K562 (cell line): ENCODE results near the gene GYS1. TPM values are rescaled to one million over a fixed set of nuclear protein-coding genes. Genes with fewer than 3 reads are reported as not detected.

Experiments used
- ATAC-seq: fragments of 200-7000 bp; cut with Tn5 transposase; 3 replicates; pipeline ENCODE4 v1.9.1; 2020; ENCODE audit warnings: moderate library complexity
- BruUV-seq: library from RNA; stranded (reverse); fragments of 400-500 nt; replicated peaks from 2 replicates; lab custom pipeline; 2021; lab: Mats Ljungman, UMichigan
- CTCF ChIA-PET: fragments of 300-600 bp; formaldehyde crosslinking; extraction: SDS; loops from one replicate; lab custom pipeline; 2021; ENCODE audit warnings: low intra/inter-chr PET ratio; lab: Yijun Ruan, JAX
- POLR2A ChIA-PET: fragments of 300-600, 350-650 bp; sonication (Branson Sonifier 250); formaldehyde crosslinking; extraction: SDS; loops from one replicate; lab custom pipeline; 2021; ENCODE audit warnings: antibody characterized with exemption, inconsistent platforms; lab: Yijun Ruan, JAX
- DNase-seq, 4 experiments: peaks; one replicate each; pipeline versions ENCODE4 v3.0.0 to v3.0.0-alpha.2; 2011 to 2018; ENCODE audit warnings: low spot score in 3 of 4, mixed read lengths in 3 of 4; ENCODE audit errors: extremely low read depth in 1 of 4
- FAIRE-seq: peaks from 2 replicates; lab custom pipeline; 2011; peaks lifted over from hg19 to GRCh38; lab: Jason Lieb, UNC
- H2AFZ ChIP-seq: 2 replicates; pipeline ENCODE4 v1.6.0; 2011; ENCODE audit warnings: low read depth, low read length, control low read depth, inconsistent platforms
- H3K27ac ChIP-seq: fragments of 200-600 bp; 3 replicates; pipeline ENCODE4 v1.8.0; 2011; ENCODE audit warnings: low read depth, mild to moderate bottlenecking, control low read depth, inconsistent platforms, low read length, moderate library complexity, mixed read lengths; ENCODE audit errors: extremely low read depth
- H3K27me3 ChIP-seq, 2 experiments: fragments of 300-600 bp in 1 of 2; 2 replicates in 1 of 2; 3 replicates in 1 of 2; pipeline versions ENCODE4 v1.6.0 to v1.8.0; 2011; ENCODE audit warnings: inconsistent platforms in 2 of 2, low read length in 2 of 2, mild to moderate bottlenecking in 1 of 2, mixed read lengths in 1 of 2, moderate library complexity in 1 of 2; ENCODE audit not compliant: control insufficient read depth in 2 of 2, insufficient read depth in 2 of 2
- H3K36me3 ChIP-seq: fragments of 300-600 bp; 3 replicates; pipeline ENCODE4 v1.8.0; 2011; ENCODE audit warnings: mild to moderate bottlenecking, low read length, inconsistent platforms; ENCODE audit not compliant: control insufficient read depth, insufficient read depth
- H3K4me1 ChIP-seq, 2 experiments: fragments of 200-600 bp in 1 of 2; replicated peaks in 1 of 2; 2 replicates in 1 of 2; 3 replicates in 1 of 2; pipeline versions ENCODE4 v1.5.1 to v1.8.0; 2011; ENCODE audit warnings: inconsistent platforms in 2 of 2, low read length in 2 of 2, mild to moderate bottlenecking in 1 of 2, mixed read lengths in 1 of 2, moderate library complexity in 1 of 2; ENCODE audit not compliant: control insufficient read depth in 2 of 2, insufficient read depth in 2 of 2
- H3K4me2 ChIP-seq: 2 replicates; pipeline ENCODE4 v1.6.1; 2011; ENCODE audit warnings: low read length, control low read depth, inconsistent platforms, mixed read lengths; ENCODE audit not compliant: insufficient read depth
- H3K4me3 ChIP-seq: fragments of 200-600 bp; sonication (generic), shearing (Covaris generic); 2 replicates; pipeline ENCODE4 v1.5.1; 2016; ENCODE audit warnings: control low read depth, inconsistent platforms
- H3K79me2 ChIP-seq: fragments of 200-600 bp; 3 replicates; pipeline ENCODE4 v1.8.0; 2011; ENCODE audit warnings: low read length, inconsistent platforms; ENCODE audit not compliant: control insufficient read depth, insufficient read depth
- H3K9ac ChIP-seq, 2 experiments: 2 replicates each; pipeline versions ENCODE4 v1.6.0 to v1.6.1; 2011; ENCODE audit warnings: low read depth in 2 of 2, low read length in 2 of 2, control low read depth in 1 of 2, inconsistent platforms in 1 of 2, mild to moderate bottlenecking in 1 of 2, mixed read lengths in 1 of 2; ENCODE audit not compliant: insufficient read depth in 1 of 2
- H3K9me1 ChIP-seq: one replicate; pipeline ENCODE4 v1.6.0; 2011; ENCODE audit warnings: inconsistent platforms, mild to moderate bottlenecking, low read length, moderate library complexity; ENCODE audit not compliant: control insufficient read depth, insufficient read depth
- H3K9me3 ChIP-seq: replicated peaks from 2 replicates; pipeline ENCODE4 v1.5.1; 2011; ENCODE audit warnings: low read depth, low read length, inconsistent platforms; ENCODE audit not compliant: control insufficient read depth, insufficient read depth
- H4K20me1 ChIP-seq: replicated peaks from 2 replicates; pipeline ENCODE4 v1.6.1; 2011; ENCODE audit warnings: low read length, inconsistent platforms, mixed read lengths; ENCODE audit not compliant: control insufficient read depth, insufficient read depth
- ARID2 ChIP-seq: fragments of 450-650 bp; IDR thresholded peaks from 2 replicates; pipeline ENCODE4 v1.6.1; 2017; ENCODE audit warnings: antibody characterized with exemption, mild to moderate bottlenecking
- CEBPG ChIP-seq, 3 experiments: fragments of 200-800 bp in 1 of 3; sonication (Bioruptor generic) in 1 of 3; sonication (generic) in 1 of 3; formaldehyde crosslinking in 1 of 3; IDR thresholded peaks in 2 of 3; conservative IDR thresholded peaks in 1 of 3; 2 replicates each; pipeline versions ENCODE4 v1.6.1 to v1.8.0; 2016 to 2022; ENCODE audit warnings: missing compliant biosample characterization in 2 of 3, missing genetic modification characterization in 2 of 3, mild to moderate bottlenecking in 1 of 3, missing genetic modification reagents in 1 of 3
- CTCFL ChIP-seq: IDR thresholded peaks from 2 replicates; pipeline ENCODE4 v1.6.1; 2011; ENCODE audit warnings: borderline replicate concordance, low read depth, mild to moderate bottlenecking, moderate library complexity, low read length; ENCODE audit not compliant: insufficient read depth, poor library complexity, severe bottlenecking
- ELF1 ChIP-seq: fragments of 200-800 bp; sonication (Bioruptor generic); IDR thresholded peaks from 2 replicates; pipeline ENCODE4 v1.6.1; 2016; ENCODE audit warnings: missing genetic modification characterization, missing compliant biosample characterization
- EP300 ChIP-seq: IDR thresholded peaks from 2 replicates; pipeline ENCODE4 v1.6.1; 2012; ENCODE audit warnings: low read length, improper control_type of control experiment
- ETS2 ChIP-seq: IDR thresholded peaks from 2 replicates; pipeline ENCODE4 v1.6.1; 2016; ENCODE audit warnings: borderline replicate concordance, missing genetic modification characterization, mild to moderate bottlenecking, moderate library complexity, missing compliant biosample characterization; ENCODE audit not compliant: poor library complexity, severe bottlenecking
- ETV5 ChIP-seq: sonication (generic); formaldehyde crosslinking; IDR thresholded peaks from 2 replicates; pipeline ENCODE4 v1.4.0; 2020; ENCODE audit warnings: low read depth, mild to moderate bottlenecking, missing genetic modification reagents
- HNRNPK ChIP-seq: fragments of 200-400 bp; formaldehyde crosslinking; IDR thresholded peaks from one replicate; pipeline ENCODE4 v1.6.1; 2018; ENCODE audit warnings: mild to moderate bottlenecking, low read depth, low read length; ENCODE audit not compliant: poor library complexity, severe bottlenecking
- KDM2B ChIP-seq: fragments of 250-450 bp; sonication (Bioruptor Pico); IDR thresholded peaks from 2 replicates; pipeline ENCODE4 v1.8.0; 2021; ENCODE audit warnings: mild to moderate bottlenecking, moderate library complexity
- NCOA6 ChIP-seq: fragments of 450-650 bp; IDR thresholded peaks from 2 replicates; pipeline ENCODE4 v1.6.1; 2017; ENCODE audit warnings: mild to moderate bottlenecking
- PML ChIP-seq: IDR thresholded peaks from 2 replicates; pipeline ENCODE4 v1.6.1; 2012; ENCODE audit warnings: low read length, inconsistent platforms
- RCOR1 ChIP-seq, 2 experiments: IDR thresholded peaks; 2 replicates each; pipeline ENCODE4 v1.6.1; 2012; ENCODE audit warnings: low read depth in 2 of 2, low read length in 2 of 2, borderline replicate concordance in 1 of 2, improper control_type of control experiment in 1 of 2
- RFX7 ChIP-seq: fragments of 250-450 bp; sonication (Bioruptor Pico); IDR thresholded peaks from 2 replicates; pipeline ENCODE4 v1.5.1; 2021; ENCODE audit warnings: mild to moderate bottlenecking
- SMARCA5 ChIP-seq: fragments of 450-650 bp; IDR thresholded peaks from 2 replicates; pipeline ENCODE4 v1.6.1; 2016
- SRF ChIP-seq, 2 experiments: fragments of 250-450, 450-650 bp in 1 of 2; sonication (Bioruptor Pico) in 1 of 2; sonication (generic) in 1 of 2; formaldehyde crosslinking; IDR thresholded peaks; 2 replicates each; pipeline versions ENCODE4 v1.5.0 to v1.5.1; 2020 to 2022; ENCODE audit warnings: mild to moderate bottlenecking in 1 of 2, missing genetic modification reagents in 1 of 2
- TARDBP ChIP-seq: fragments of 450-650 bp; IDR thresholded peaks from 2 replicates; pipeline ENCODE4 v1.6.1; 2016
- ZNF696 ChIP-seq: fragments of 250-450 bp; sonication (Bioruptor Pico); conservative IDR thresholded peaks from 2 replicates; pipeline ENCODE4 v1.4.0; 2020; ENCODE audit warnings: mild to moderate bottlenecking, moderate library complexity
- ZNF740 ChIP-seq, 3 experiments: fragments of 200-800 bp in 1 of 3; sonication (Bioruptor generic) in 1 of 3; sonication (generic) in 1 of 3; formaldehyde crosslinking in 1 of 3; IDR thresholded peaks; 2 replicates each; pipeline versions ENCODE4 v1.6.1 to v1.8.0; 2016 to 2022; ENCODE audit warnings: mild to moderate bottlenecking in 2 of 3, missing compliant biosample characterization in 2 of 3, missing genetic modification characterization in 2 of 3, missing genetic modification reagents in 1 of 3
- WGBS: fragments of 100-300 bp; shearing (Covaris generic); methylation state at CpG from one replicate; pipeline ENCODE4 v1.1.6; 2016; ENCODE audit warnings: low coverage, mixed read lengths; ENCODE audit not compliant: insufficient coverage; ENCODE audit errors: missing lambda C conversion rate; 5-methylcytosine and 5-hydroxymethylcytosine counted together
- in situ Hi-C: fragments of 300-500 bp; cut with MboI; formaldehyde crosslinking; loops from 4 replicates; pipeline ENCODE4 v1.15.0; 2018; ENCODE audit warnings: inconsistent platforms, mixed read lengths
- intact Hi-C: fragments of 100-400 bp; cut with micrococcal nuclease; formaldehyde crosslinking; loops from 2 replicates; pipeline ENCODE4 v1.14.2; 2022
- polyA plus RNA-seq, 8 experiments: library from polyadenylated mRNA; depleted of rRNA in 4 of 8; stranded (reverse) in 5 of 8; unstranded in 3 of 8; fragments of >200 nt; fragmentation: Nextera tagmentation in 2 of 8; fragmentation: Illumina TruSeq in 1 of 8; extraction: Ambion mirVana in 2 of 8; extraction: Trizol in 1 of 8; gene quantifications; 2 replicates each; pipeline versions ENCODE4 v1.2.1 to v1.2.3, GENCODE V29; 2011 to 2014; ENCODE audit warnings: inconsistent platforms in 1 of 8, missing spikeins in 1 of 8
- total RNA-seq, 7 experiments: library from RNA; depleted of rRNA in 6 of 7; stranded (reverse); fragments of >200 nt in 6 of 7; fragmentation: Illumina TruSeq in 2 of 7; extraction: Trizol in 2 of 7; gene quantifications; 2 replicates each; pipeline versions ENCODE4 v1.2.1 to v1.2.3, GENCODE V29; 2011 to 2021; ENCODE audit warnings: low replicate concordance in 1 of 7

The GYS1 gene
- total and polyA plus RNA-seq, 9 of the 15 experiments (the other 6 are each of a cell fraction or from before 2014, with no cell fraction given): 1.9 to 31.1 (median 15.2) TPM

- no TSS peak for BruUV-seq
- H3K4me2 ChIP-seq: no peak overlapping the region
- 0 out of 2 replicates have a peak, but pooled peaks cover 5% of the 10 kb centered on the region for H4K20me1 ChIP-seq
- no peaks in the 10 kb centered on the region for H3K9me1 ChIP-seq
- no peaks in the 10 kb centered on the region for H3K9me3 ChIP-seq
- H3K36me3 ChIP-seq: peaks cover 75% of the 10 kb centered on the region
- no peak overlapping the region for H3K9ac ChIP-seq
- no peak overlapping the region for H2AFZ ChIP-seq
- intact Hi-C loops (loop anchor here (2.0 to 10.0 kb wide), 3 partner anchors 75 to 225 kb away; partner anchors contain the start of genes HRC and TRPM4), in situ Hi-C loops (no loop called here)
- ChIA-PET POLR2A (interaction anchor here (0.5 to 1.2 kb wide), 6 partner anchors 10 to 211 kb away, joined by 3 to 6 read pairs (median 3); partner anchors contain the start of gene NUCB1), CTCF (interaction anchor here (1.0 to 1.3 kb wide), 2 partner anchors 145 to 227 kb away, joined by 3 read pairs; no protein-coding TSS in a partner anchor)
- peaks cover 0 to 8% of the 10 kb centered on the region in 2 experiments; a peak in 4 of 5 replicates for H3K4me1 ChIP-seq
- peak; percentile 80 for FAIRE-seq
- peaks cover 50% of the 10 kb centered on the region for H3K79me2 ChIP-seq
- peak; percentile 40 to 74 (median 58) for DNase-seq
- H3K27ac ChIP-seq: no peak overlapping the region
- H3K27me3 ChIP-seq: no peaks in the 10 kb centered on the region
- WGBS: 68% methylated on average over 16 of the region's 16 CpGs
- peak; percentile 87 for ATAC-seq
- H3K4me3 ChIP-seq: no peak overlapping the region
- TF ChIP-seq PML (no peak), SMARCA5 (0 out of 2 replicates have a peak, but pooled peaks have one; percentile 20), CEBPG (CRISPR knock-in tag; IDR thresholded peaks at IDR 0.05) (no peak), CEBPG (tag; conservative IDR thresholded peaks at IDR 0.05 in 1 of 2, IDR thresholded peaks at IDR 0.05 in 1 of 2) (no peak), ELF1 (tag) (peak; percentile 53), RCOR1 (IDR thresholded peaks at IDR 0.05; ENCODE audit: borderline replicate concordance in 1 of 2, low read depth in 2 of 2, low read length in 2 of 2) (peak; percentile 46 to 71; a peak in 2 of 4 replicates), KDM2B (CRISPR knock-in tag) (no peak), TARDBP (no peak), ARID2 (no peak), EP300 (no peak), CTCFL (peak; percentile 76), SRF (CRISPR knock-in tag; IDR thresholded peaks at IDR 0.05) (no peak), HNRNPK (no peak), NCOA6 (no peak), ZNF696 (CRISPR knock-in tag) (no peak), ZNF740 (CRISPR knock-in tag; IDR thresholded peaks at IDR 0.05) (no peak), ZNF740 (tag; IDR thresholded peaks at IDR 0.05) (no peak), ETV5 (CRISPR knock-in tag) (0 out of 2 replicates have a peak, but pooled peaks have one; percentile 58), ETS2 (tag) (no peak), RFX7 (no peak)
Observed at GRCh38 chr19:48999481-49000325, 6.6 kb upstream of the GYS1 start.
